NCI-H748 (cell line): ENCODE data around the gene LRP10.

Experiments used
- DNase-seq: peaks from one replicate; lab custom pipeline; 2025; ENCODE audit not compliant: unreplicated experiment; lab: John Stamatoyannopoulos, UW

LRP10 gene

DNA sequence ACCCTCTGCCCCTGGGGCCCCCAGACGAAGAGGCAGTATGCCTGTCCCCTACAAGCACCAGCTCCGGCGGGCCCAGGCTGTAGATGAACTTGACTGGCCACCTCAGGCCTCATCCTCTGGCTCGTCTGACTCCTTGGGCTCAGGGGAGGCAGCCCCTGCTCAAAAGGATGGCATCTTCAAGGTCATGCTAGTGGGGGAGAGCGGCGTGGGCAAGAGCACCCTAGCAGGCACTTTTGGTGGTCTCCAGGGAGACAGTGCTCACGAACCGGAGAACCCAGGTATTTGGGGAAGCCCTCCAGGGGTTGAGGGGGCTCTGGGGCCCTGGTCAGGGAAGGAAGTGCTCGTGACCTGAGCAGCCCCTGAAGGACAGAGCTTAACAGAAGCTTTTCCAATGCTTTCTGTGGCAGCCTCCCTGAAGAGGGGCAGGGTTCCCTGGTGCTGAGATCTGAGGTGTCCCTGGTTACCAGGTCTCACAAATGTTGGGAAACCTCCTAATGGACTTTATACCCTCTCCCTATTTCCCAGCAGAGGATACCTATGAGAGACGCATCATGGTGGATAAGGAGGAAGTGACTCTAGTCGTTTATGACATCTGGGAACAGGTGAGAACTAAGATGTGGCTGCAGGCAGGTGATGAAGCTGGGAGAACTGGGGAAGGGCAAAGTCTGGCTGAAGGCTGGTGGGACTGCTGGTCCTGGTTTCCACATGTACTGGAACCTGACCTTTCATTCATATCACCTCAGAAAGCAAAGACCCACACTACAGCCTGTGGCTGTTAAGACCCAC is 13.4 kb downstream of the LRP10 start:
- DNase-seq = no peak

DNA sequence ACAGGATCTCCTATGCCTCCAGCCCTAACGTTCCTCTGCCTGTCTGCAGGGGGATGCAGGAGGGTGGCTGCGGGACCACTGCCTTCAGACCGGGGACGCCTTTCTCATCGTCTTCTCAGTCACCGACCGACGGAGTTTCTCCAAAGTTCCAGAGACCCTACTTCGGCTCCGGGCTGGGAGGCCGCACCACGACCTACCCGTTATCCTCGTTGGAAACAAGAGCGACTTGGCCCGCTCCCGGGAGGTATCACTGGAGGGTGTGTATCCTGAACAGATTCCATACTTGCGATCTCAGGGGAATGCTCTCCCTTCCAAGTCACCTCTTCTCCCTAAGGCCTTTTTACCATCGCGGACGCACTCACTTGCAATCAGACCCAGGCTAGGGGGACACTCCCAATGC is 14.4 kb downstream of the LRP10 start:
- no peak for DNase-seq

DNA sequence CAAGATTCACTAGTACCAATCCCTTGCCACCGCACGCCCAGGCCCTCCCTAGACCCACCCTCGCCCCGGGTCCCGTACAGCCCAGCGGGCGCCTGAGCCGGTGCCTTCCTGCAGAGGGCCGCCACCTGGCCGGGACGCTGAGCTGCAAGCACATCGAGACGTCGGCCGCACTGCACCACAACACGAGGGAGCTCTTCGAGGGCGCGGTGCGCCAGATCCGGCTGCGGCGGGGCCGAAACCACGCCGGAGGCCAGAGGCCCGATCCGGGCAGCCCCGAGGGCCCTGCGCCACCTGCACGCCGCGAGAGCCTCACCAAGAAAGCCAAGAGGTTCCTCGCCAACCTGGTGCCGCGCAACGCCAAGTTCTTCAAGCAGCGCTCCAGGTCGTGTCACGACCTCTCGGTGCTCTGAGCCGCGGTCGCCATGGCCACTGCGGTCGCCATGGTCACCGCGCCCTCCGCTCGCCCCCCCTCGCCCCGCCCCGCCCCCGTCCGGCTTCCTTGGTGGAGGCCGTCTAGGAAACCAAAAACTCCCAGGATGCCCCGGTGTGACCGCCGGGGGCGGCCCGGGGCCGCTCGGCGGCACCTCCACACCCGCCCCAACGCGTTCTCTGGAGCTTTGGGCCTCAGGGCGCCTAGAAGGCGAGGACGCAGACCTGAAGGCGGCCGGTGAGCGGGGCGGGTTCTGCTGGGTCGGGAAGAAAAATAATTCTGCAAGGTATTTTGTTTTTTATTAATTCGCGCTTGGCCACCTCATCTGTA is 15.1 kb downstream of the LRP10 start:
- peak; percentile 88 for DNase-seq

DNA sequence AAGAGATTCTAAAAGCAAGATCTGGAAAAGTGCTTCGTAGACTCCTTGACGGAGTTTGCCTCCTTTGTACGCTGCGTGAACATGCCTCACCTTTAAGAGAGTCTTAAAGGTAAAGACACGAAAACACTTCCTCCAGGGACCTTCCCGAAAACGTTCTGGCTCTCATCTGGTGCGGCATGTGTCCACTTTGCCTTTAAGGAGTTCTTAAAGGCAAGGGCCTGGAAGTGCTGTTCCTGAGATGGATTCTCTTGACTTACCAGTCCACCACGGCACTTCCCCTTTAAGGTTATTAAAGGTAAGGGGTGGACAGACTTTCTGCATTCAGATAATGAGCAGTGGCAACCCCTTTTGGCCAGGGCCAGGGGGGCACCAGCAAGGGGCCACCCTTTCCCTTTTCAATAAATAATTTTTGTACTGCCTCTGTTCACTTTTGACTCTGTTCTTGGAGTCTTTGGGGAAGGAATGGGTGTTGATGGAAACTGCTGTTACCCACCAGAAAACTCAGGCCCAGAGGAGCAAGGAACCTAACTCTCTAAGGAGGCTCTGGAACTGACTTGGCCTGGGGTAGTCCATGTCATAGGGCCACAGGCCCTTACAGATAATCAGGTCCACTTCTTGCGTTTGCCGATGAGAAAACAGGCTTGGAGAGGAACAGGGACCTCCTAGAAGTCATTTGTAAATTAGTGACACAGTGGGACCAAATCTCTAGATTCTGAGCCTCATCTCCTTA is 15.9 kb downstream of the LRP10 start:
- DNase-seq = peak; percentile 97

DNA sequence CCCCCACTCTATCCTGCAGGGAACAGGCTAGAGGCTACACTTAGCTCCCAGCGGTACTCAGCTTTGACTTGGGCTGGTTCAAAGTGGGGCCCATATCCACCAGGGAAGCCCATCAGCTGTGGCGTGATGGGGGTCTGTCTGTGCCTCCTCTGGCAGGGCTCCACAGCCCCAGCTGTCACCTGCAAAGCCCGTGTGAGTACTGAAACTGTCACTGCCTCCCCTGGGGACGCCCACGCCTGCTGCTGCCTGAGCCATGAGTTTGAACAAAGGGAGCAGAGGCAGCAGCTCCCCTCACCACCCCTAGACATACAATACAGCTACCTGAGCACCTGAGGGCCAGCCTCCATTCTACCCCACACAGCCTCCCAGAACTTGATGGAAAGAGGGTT is 16.4 kb downstream of the LRP10 start:
- no peak for DNase-seq

DNA sequence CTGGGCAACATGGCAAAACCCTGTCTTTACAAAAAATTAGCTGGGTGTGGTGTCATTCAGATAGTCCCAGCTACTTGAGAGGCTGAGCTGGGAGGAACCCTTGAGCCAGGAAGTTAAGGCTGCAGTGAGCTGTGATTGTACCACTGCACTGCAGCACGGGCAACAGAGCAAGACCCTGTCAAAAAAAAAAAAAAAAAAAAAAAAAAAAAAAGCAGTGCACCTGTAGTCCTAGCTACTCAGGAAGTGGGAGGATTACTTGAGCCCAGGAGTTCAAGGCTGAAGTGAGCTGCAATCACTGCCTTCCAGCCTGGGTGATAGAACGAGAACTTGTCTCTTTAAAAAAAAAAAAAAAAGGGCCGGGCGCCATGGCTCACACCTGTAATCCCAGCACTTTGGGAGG is 17.1 kb downstream of the LRP10 start:
- DNase-seq = no peak

DNA sequence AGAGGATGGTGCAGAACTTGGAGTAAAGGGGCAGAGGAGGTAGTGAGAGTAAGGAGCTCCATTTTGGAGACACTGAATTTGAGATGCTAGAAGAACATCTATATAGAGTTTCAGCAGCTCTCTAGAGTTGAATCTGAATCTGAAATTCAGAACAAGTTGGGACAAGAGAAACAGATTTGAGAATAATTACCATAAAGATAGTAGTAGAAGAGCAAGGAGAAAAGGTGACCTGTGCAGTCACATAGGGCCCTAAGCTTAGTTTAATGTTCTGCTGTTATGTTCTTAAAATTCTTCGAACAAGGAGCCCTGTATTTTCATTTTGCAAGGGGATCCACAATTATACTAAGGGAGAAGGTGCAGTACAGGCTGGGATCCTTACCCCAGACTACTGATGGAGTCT is 18.9 kb downstream of the LRP10 start:
- DNase-seq = no peak

DNA sequence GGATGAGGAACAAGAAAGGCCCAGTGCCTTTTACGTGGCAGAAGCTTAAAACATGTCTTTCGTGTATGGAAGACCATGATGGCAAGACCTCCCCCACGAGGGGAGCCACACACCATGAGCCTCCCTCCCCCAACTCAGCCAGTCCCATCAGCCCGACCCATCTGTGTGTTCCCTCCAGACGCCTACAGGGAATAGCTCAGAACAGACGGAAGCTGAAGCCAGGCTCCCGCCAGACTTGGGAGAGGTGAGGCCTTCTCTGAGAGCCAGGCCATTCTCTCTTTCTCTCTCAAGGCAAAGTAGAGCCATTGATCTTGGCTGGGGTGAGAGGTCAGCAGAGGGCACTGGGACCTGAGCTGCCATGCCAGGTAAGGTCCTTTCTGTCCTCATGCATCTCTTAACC is 20.9 kb downstream of the LRP10 start:
- DNase-seq = no peak

DNA sequence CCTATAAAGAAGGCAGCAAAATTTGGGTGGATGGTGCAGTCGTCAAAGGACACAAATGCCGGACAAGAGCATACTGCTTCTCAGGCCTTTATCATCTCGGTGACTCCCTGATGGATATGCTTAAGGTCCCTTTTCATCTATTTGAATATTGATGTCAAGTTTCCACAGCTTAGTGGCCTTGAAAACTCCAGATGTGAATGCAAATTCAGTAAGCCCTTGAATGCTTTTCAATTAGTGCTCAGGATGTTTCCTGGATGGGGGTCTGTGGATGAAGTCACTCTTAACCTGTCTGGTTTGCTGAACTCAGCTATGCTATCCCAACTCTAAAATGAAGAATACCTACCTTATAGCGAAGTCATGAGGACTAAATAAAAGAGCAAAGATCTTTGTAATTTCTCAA is 22.2 kb downstream of the LRP10 start:
- DNase-seq = no peak

DNA sequence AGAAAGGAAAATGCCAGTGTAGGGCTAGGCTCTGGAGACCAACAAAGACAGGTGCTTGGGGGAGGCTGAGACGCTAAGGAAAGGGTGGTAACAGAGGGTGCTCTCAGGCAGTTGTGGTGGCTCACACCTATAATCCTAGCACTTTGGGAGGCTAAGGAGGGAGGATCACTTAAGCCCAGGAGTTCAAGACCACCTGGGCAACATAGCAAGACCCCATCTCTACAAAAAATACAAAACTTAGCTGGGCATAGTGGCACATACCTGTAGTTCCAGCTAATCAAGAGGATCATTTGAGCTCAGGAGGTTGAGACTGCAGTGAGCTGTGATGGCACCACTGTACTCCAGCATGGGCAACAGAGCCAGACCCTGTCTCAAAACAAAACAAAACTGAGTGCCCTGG is 23.9 kb downstream of the LRP10 start:
- no peak for DNase-seq

DNA sequence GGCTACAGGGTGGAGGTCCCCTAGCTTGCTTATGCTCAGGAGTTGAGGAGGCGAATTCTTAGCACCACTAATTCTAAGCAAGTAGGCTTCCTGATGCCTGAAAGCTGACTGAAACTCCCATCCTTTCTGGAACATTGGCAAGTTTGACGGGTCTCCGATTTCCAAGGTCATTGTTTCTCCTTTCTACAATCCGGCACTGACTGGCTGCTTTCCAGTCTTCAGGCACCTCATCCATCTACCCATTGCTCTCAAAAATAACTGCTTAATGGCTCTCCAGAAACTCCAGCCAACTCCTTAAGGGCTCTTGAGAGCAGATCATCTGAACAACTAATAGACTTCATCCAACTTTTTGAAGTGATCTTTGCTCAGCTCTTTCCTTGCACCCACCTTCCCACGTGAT is 24.8 kb downstream of the LRP10 start:
- DNase-seq = no peak

DNA sequence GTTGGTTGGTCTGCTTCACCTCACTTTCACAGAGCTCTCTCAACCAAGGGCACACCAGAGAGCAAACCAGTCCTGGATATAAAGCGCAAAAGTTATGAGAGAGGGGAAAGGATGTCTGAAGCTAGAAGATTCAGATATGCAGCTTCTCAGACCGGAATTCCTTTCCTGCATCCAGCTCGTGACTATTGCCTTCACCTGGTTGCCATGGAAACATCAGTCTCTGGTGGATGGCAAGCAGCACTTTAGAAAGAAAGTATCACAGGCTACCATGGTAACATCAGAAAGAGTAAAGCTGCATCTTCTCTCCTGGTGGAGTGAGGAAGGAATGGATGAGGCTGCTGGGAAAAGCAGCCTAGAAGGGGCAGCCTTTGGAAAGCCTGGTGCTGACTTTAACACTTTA is 25.2 kb downstream of the LRP10 start:
- DNase-seq = peak; percentile 44

DNA sequence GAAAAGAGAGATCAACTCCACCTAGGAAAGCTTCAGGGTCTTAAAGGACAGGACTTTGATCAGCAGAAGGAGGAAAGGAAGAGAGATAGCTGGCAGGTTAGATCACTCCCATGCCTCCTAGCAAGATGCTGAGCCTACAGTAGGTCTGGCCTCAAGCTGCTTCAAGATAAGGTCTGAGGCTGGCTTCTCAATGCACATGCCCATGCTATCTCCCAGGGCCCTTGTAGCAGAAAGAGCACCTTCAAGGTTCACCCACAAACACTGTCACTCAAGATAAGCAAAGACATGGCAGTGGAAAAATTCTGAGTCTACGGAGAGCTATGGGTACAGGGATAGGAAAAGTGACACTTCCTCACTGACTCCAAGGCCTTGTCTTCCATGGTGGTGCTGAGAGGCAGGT is 25.8 kb downstream of the LRP10 start:
- no peak for DNase-seq

DNA sequence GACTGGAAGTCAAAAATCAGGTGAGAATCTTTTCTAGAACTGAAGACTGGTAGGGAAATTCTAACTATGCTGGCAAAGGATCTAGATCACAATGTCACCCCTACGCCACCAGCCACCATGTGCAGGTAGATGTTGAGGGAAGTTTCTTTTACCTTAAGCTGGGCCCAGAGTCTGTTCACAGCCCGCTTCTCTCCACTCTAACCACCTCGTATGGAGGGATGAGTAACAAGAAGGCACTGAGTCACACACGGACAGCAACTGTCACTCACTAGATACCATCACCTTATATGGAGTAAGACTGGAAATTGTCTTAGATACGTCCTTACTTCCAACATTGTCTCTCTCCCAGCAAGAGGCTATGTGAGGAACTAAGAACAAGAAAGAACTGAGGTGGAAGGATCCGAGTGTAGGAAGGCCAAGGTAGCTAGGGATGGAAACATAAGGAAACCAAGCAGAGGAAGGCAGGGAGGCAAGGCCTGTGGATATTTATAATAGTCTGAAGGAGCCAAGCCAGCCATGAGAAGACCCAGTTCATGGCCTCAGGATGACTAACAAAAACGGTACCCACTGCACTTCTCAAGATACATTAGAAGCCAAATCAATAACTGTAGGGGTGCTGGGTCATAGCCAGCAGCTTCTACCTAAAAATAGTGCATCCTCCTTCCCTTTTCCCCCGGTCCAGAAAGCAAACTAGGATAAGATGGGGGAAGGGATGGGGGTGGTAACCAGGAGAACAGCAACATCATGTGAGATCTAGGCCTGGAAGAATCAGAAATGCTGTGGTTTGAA is 27.0 kb downstream of the LRP10 start:
- no peak for DNase-seq

DNA sequence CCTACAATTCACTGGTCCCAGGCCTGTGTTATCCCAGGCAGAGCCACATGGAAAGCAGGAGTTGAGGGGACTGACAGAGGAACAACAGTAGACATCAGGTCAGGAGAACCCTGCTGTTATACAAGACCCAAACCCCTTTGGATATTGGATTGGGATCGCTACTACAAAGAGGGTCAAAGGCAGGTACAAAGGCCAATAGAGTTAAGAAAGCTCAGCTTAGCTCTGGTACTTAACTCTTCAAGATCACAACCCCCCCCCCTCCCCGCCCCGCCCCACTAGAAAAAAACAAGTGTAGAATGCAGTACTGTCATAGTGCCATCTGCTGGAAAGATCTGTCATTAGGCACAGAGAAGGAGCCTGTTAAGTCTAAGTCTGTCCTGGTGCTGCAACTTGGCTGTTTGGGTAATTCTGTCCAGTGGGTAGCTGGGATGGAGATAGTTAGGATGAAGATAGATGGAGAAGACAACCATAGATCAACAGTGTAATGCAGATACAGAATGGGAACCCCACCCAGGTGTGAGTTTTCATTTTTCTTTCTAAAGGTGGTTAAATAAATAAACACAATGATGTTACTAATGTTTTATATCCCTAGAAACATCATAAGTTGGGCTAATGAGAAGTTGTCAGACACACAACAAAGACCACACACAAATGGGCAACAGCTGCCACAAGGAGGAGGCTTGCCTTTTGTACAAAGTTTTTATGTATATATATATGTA is 28.7 kb downstream of the LRP10 start:
- peak; percentile 21 for DNase-seq

DNA sequence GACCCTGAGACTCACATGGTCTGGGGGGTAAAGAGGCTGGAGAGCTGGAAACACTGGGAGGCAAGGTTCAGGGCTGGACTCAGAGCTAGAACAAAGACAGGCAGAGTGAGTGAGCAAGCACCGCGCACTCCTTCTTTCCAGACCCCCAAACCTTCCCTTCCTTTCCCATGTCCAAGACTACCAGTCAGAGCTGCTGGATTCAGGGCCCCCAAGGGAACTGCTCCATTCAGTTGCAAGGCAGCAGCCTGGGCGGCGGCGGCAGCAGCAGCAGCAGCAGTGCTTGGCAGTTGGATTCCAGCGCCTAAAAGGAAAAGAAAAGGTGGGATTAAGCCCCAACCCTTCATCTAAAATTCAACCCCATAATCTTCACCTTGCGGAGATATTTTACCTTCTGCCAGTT is 30.3 kb downstream of the LRP10 start:
- no peak for DNase-seq

DNA sequence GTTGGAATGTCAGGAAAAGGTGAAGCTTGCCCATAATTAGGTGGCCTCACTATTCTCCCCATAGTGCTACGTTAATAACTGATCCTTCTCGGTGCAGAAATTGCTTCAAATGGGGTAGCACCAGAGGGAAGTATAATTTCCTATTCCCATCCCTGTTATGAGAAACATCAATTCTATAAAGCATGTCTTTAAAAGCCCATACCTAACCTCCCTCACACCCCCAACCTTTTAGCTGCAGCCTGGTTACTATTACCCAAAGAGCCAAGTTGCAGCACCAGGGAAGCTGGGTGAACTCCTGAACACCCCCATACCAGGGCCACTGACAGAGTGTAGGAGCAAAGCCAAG is 32.2 kb downstream of the LRP10 start:
- DNase-seq = no peak

DNA sequence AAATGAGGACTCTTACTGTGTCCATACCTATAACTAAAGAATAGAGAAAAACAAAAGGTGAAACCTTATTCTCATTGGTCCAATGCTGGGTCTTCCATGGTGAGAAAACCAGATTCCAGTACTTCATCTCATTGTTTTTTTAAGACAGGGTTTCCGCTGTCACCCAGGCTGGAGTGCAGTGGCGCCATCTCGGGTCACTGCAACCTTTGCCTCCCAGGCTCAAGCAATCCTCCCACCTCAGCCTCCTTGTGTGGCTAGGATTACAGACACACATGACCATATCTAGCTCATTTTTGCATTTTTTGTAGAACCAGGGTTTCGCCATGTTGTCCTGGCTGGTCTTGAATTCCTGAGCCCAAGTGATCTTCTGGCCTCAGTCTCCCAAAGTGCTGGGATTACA is 34.1 kb downstream of the LRP10 start:
- no peak for DNase-seq

DNA sequence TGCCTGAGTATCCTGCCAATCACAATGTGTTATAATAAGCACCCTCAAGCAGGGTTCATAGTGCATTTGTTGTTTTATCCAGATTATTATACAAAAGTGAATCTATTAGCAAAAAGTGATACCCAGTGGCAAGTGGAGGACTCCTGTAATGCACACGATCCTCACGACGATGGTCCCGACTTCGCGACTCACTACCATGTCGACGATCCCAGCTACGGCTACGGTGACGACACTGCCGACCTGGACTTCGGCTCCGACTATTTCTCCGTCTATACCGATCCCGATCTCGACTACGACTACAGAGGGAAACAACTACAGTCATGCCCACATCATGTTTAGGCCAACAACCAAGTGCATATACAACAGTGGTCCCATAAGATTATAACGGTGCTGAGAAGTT is 34.5 kb downstream of the LRP10 start:
- DNase-seq = no peak

DNA sequence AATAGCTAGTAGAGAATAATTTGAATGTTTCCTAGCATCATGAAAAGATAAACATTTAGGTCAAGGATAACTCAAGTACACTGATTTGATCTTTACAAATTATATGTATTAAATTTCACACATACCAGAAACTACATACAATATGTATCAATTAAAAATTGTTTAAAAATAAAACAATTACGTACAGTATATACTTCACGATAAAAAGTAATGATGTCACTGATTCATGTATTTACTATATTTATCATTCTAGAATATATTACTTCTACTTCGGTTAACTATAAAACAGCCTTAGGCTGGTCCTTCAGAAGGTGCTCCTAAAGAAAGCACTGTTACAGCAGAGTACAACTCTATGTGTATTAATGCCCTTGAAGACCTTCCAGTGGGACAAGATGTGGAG is 35.9 kb downstream of the LRP10 start:
- no peak for DNase-seq

DNA sequence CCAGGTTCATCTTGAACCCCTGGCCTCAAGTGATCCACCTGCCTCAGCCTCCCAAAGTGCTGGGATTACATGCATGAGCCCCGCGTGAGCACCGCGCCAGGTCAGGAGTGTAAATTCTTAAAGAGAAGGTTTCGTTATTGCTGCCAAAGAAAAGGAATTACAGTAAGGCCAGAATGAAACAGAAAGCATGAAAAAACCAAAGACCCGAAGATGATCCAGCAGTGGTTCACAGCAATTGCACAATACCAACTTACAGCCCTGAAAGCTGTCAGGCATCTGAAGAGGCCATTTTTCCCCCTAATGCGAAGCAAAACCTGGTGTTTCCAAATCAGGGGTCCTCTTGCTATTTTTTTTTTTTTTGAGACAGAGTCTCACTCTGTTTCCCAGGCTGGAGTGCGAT is 37.1 kb downstream of the LRP10 start:
- no peak for DNase-seq
